Renal pelvis (tissue), 4 donors: Measurements from ENCODE around the gene P2RX4. TPM values are rescaled to one million over a fixed set of nuclear protein-coding genes. Genes with fewer than 3 reads are reported as not detected.
"Not testable (repeated sequence)": the region's sequence is repeated elsewhere in the genome, so short reads cannot be mapped to it uniquely, and the experiment has no call there.

Source experiments
- DNase-seq: peaks from one replicate; pipeline ENCODE4 v3.0.0-alpha.2; 2013
- polyA plus RNA-seq, 3 donors: library from polyadenylated mRNA; unstranded; fragments of 120-200 nt; gene quantifications; one replicate each; pipeline ENCODE4 v1.2.1, GENCODE V29; 2013; ENCODE audit not compliant: insufficient read length in 3 of 3

P2RX4 gene
- polyA plus RNA-seq, 3 donors: 33.6 to 39.6 (median 33.8) TPM

DNA sequence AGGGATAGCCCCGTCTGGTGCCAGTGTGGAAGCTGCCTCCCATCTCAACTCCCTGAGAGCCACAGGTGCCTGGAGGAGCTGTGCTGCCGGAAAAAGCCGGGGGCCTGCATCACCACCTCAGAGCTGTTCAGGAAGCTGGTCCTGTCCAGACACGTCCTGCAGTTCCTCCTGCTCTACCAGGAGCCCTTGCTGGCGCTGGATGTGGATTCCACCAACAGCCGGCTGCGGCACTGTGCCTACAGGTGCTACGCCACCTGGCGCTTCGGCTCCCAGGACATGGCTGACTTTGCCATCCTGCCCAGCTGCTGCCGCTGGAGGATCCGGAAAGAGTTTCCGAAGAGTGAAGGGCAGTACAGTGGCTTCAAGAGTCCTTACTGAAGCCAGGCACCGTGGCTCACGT, 25.5 kb upstream of the P2RX4 start:
- no peak for DNase-seq

GRCh38 chr12:121184984-121185889, 24.7 kb upstream of the P2RX4 start:
- DNase-seq: no peak

- DNase-seq: no peak
These were observed 23.1 kb upstream of the P2RX4 start for GRCh38 chr12:121186826-121187225.

DNA sequence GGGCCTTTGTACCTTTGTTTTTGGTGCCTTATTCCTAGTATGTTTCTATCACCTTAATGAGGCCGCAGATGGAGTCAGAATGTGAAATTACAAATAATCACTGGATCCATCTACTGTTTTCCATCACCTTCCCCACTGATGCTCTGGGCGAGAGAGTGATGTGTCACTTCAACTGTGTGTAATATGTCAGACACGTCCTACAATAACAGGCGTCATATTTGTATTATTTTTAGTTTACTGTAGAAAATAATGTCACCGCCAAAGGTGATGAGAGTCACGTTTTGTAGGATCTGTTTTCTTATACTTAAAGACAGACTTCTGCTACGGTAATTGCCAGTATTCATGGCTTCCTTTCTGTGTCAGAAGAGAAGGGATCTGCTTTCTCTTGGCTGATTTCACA, 22.4 kb upstream of the P2RX4 start:
- no peak for DNase-seq

GRCh38 chr12:121188227-121188626, 21.7 kb upstream of the P2RX4 start:
- DNase-seq: no peak

- no peak for DNase-seq
These were observed 20.8 kb upstream of the P2RX4 start for GRCh38 chr12:121189131-121189530.

- no peak for DNase-seq
These were observed 20.2 kb upstream of the P2RX4 start for GRCh38 chr12:121189619-121190155.

DNA sequence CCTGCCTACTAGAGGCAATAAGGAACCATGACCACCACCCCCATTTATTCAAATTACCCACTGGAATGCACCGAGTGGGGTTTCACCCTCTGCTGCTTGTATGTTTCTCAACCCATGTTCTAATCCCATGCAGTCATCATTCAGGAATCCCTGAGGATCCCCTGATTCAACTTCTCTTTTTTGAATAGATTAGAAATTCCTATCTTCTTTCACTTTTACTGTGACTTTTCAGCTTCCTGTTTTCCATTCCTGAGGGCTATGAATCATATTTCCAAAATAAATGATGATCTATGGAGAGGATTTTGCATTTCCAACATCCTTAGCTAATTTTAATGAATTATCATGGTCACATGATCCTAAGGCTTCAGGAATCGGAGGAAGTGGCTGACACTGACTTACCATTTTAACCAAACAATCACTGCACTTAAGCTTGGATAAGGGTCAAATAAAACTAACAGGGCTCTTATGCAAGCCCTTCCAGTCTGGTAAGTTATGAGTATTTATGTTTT, 19.4 kb upstream of the P2RX4 start:
- no peak for DNase-seq

DNA sequence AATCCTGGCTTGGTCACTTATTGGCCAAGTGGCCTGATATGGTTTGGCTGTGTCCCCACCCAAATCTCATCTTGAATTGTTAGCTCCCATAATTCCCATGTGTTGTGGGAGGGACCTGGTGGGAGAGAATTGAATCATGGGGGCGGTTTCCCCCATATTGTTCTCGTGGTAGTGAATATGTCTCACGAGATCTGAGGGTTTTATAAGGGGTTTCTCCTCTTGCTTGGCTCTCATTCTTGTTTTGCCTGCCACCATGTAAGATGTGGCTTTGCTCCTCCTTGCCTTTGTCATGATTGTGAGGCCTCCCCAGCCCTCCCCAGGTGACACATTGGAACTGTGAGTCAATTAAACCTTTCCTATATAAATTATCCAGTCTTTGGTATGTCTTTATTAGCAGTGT, 18.8 kb upstream of the P2RX4 start:
- no peak for DNase-seq

- DNase-seq: no peak
These were observed 13.0 kb upstream of the P2RX4 start for GRCh38 chr12:121196902-121197301.

GRCh38 chr12:121198949-121199348, 11.0 kb upstream of the P2RX4 start:
- DNase-seq: no peak

DNA sequence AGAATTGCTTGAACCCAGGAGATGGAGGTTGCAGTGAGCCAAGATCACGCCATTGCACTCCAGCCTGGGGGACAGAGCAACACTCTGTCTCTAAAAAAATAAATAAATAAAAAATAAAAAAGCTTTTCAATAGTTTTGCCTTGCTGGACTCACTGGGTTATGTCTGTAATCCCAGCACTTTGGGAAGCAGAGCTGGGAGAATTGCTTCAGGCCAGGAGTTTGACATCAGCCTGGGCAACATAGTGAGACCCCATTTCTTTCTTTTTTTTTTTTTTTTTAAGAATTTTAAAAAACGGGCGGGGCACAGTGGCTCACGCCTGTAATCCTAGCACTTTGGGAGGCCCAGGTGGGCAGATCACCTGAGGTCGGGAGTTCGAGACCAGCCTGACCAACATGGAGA, 8.8 kb upstream of the P2RX4 start:
- not testable (repeated sequence) for DNase-seq

GRCh38 chr12:121202407-121203355, 7.2 kb upstream of the P2RX4 start:
- DNase-seq: no peak

DNA sequence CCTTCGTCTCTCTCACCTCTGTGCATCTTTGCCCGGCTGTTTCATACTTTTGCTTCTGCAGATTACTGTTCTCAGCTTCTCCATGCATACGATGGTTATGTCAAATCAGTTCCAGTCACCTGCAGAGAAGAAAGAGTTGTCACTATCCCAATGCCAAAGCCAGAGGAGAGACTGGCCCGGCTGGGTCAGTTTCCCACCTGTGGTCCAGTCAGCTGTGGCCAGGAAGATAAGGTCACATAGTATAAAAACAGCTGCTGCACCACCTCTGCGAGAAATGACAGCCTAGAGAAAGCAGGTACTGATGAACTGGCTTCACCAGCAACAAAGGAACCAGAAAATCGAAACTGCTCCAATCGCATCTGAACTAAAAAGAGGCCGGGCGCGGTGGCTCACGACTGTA, 6.4 kb upstream of the P2RX4 start:
- DNase-seq: no peak

DNA sequence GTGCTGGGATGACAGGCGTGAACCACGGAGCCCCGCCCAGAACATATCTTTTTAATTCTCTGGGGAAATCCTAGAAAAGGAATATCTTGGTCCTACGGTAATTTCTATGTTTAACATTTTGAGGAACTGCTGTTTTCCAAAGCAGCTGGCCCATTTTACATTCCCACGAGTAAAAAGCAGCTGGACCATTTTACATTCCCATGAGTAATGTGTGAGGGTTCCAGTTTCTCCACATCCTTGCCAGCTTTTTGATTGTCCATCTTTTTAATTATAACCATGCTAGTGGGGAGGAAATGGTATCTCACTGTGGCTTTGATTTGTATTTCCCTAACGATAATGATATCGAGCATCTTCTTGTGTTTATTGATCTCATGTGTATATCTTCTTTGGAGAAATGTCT, 4.4 kb upstream of the P2RX4 start:
- DNase-seq: no peak

DNA sequence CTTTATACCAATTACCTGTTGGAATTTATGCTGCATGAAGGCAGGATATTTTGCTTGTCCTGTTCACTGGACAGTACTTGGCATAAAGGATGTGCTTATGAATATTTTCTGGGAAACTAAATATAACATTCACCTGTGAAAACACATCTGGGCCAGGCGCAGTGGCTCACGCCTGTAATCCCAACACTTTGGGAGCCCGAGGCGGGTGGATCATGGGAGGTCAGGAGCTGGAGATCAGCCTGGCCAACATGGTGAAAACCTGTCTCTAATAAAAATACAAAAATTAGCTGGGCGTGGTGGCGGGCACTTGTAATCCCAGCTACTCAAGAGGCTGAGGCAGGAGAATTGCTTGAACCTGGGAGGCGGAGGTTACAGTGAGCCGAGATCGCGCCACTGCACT, 1.4 kb upstream of the P2RX4 start:
- DNase-seq: not testable (repeated sequence)

- no peak for DNase-seq
These were observed 708 bp upstream of the P2RX4 start for GRCh38 chr12:121209221-121209620.

DNA sequence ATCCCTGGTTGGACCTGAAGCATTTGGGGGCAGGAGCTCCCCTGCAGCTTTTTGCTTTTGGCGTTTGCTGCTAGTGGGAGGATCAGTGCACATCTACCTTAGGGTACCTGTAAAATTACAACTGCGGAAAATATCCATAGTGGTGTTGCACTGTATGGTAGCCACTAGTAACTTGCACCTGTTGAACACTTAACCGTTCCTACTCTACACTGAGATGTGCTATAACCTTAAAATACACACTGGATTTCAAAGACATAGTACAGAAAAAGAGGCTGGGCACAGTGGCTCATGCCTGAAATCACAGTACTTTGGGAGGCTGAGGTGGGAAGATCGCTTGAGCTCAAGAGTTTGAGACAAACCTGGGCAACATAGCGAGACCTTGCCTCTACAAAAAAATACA, 2.9 kb downstream of the P2RX4 start:
- DNase-seq: no peak

GRCh38 chr12:121214166-121214777, 4.3 kb downstream of the P2RX4 start:
- no peak for DNase-seq

GRCh38 chr12:121214855-121215745, 5.2 kb downstream of the P2RX4 start:
- peak; percentile 37 for DNase-seq

- DNase-seq: no peak
These were observed 6.2 kb downstream of the P2RX4 start for GRCh38 chr12:121216102-121216501.
